Measurements from ENCODE around the gene DCAF4L1. TPM values are rescaled to one million over a fixed set of nuclear protein-coding genes. Genes with fewer than 3 reads are reported as not detected.
A peak's percentile ranks its signal among the peaks of the same experiment; 100 is the strongest.

The DCAF4L1 gene
- total RNA-seq, 1 donor from 2014 or later: 0.17 TPM

DNA sequence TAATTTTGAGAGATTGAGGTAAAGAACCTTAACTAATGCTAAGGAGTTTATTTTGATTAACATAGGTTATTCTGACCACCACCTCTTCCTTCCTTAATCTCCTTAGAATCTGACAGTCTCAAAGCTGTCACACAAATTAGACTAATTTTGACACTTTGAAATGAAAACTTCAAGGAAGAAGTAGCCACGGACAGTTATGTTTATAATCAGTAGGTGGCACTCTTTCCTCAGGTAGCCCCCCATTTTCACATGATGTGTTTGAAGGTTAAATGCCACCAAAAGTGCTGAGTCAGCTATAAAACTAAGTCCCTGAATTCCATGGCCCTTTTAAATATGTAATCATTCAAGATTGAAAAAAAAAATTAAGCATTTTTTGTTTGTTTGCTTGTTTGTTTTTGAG is 23.9 kb upstream of the DCAF4L1 start:
- H3K36me3 Mint-ChIP-seq: peaks cover 15% of the 10 kb centered on the region
- no peak overlapping the region for H3K27ac Mint-ChIP-seq
- H3K27me3 Mint-ChIP-seq: no peaks in the 10 kb centered on the region
- H3K4me1 Mint-ChIP-seq (ENCODE audit: unreplicated experiment): no peaks in the 10 kb centered on the region
- peak; percentile 57 for TF ChIP-seq CTCF (conservative IDR thresholded peaks at IDR 0.05)
- H3K9me3 Mint-ChIP-seq: no peaks in the 10 kb centered on the region
- H3K4me3 Mint-ChIP-seq: no peak overlapping the region
- no peak for DNase-seq (ENCODE audit: extremely low spot score, unreplicated experiment)

GRCh38 chr4:41963105-41963504 is 18.5 kb upstream of the DCAF4L1 start:
- H3K27me3 Mint-ChIP-seq: no peaks in the 10 kb centered on the region
- no peaks in the 10 kb centered on the region for H3K4me1 Mint-ChIP-seq (ENCODE audit: unreplicated experiment)
- H3K9me3 Mint-ChIP-seq: peaks cover 1% of the 10 kb centered on the region
- no peak for DNase-seq (ENCODE audit: extremely low spot score, unreplicated experiment)
- H3K36me3 Mint-ChIP-seq: peaks cover 7% of the 10 kb centered on the region
- peak; percentile 69 for TF ChIP-seq CTCF (conservative IDR thresholded peaks at IDR 0.05)
- no peak overlapping the region for H3K4me3 Mint-ChIP-seq
- no peak overlapping the region for H3K27ac Mint-ChIP-seq

- no peak for DNase-seq (ENCODE audit: extremely low spot score, unreplicated experiment)
- Mint-ChIP-seq H3K4me3 (no peak overlapping the region), H3K4me1 (ENCODE audit: unreplicated experiment) (no peaks in the 10 kb centered on the region), H3K27me3 (no peaks in the 10 kb centered on the region), H3K9me3 (peaks cover 5% of the 10 kb centered on the region), H3K27ac (no peak overlapping the region), H3K36me3 (peaks cover 1% of the 10 kb centered on the region)
- TF ChIP-seq CTCF (conservative IDR thresholded peaks at IDR 0.05): no peak
Measured at GRCh38 chr4:41964401-41964800, 17.2 kb upstream of the DCAF4L1 start.

GRCh38 chr4:41967392-41967791 is 14.2 kb upstream of the DCAF4L1 start:
- no peak for DNase-seq (ENCODE audit: extremely low spot score, unreplicated experiment)
- Mint-ChIP-seq H3K4me3 (no peak overlapping the region), H3K27ac (no peak overlapping the region), H3K9me3 (peaks cover 5% of the 10 kb centered on the region), H3K36me3 (no peaks in the 10 kb centered on the region), H3K4me1 (ENCODE audit: unreplicated experiment) (no peaks in the 10 kb centered on the region), H3K27me3 (no peaks in the 10 kb centered on the region)
- no peak for TF ChIP-seq CTCF (conservative IDR thresholded peaks at IDR 0.05)

DNA sequence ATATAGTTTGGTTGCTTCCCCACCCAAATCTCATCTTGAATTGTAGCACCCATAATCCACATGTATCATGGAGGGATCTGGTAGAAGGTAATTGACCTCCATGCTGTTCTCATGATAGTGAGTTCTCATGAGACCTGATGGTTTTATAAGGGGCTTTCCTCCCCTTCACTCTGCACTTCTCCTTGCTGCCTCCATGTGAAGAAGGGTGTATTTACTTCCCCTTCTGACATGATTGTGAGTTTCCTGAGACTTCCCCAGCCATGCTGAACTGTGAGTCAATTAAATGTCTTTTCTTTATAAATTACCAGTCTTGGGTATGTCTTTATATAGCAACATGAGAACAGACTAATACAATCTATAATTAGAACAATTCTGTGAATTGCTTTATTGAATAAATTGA is 11.9 kb upstream of the DCAF4L1 start:
- no peaks in the 10 kb centered on the region for H3K27me3 Mint-ChIP-seq
- no peak for DNase-seq (ENCODE audit: extremely low spot score, unreplicated experiment)
- H3K27ac Mint-ChIP-seq: no peak overlapping the region
- peaks cover 5% of the 10 kb centered on the region for H3K9me3 Mint-ChIP-seq
- no peak for TF ChIP-seq CTCF (conservative IDR thresholded peaks at IDR 0.05)
- H3K4me1 Mint-ChIP-seq (ENCODE audit: unreplicated experiment): no peaks in the 10 kb centered on the region
- no peak overlapping the region for H3K4me3 Mint-ChIP-seq
- H3K36me3 Mint-ChIP-seq: no peaks in the 10 kb centered on the region

GRCh38 chr4:41975341-41975740 is 6.2 kb upstream of the DCAF4L1 start:
- Mint-ChIP-seq H3K4me3 (no peak overlapping the region), H3K36me3 (no peaks in the 10 kb centered on the region), H3K9me3 (no peaks in the 10 kb centered on the region), H3K27ac (no peak overlapping the region), H3K27me3 (no peaks in the 10 kb centered on the region), H3K4me1 (ENCODE audit: unreplicated experiment) (no peaks in the 10 kb centered on the region)
- TF ChIP-seq CTCF (conservative IDR thresholded peaks at IDR 0.05): no peak
- DNase-seq (ENCODE audit: extremely low spot score, unreplicated experiment): no peak

Measured in type B pancreatic cell (in vitro differentiated cells).